GM18873 (cell line): ENCODE data around the gene PPP1R9B.

Source experiments
- ATAC-seq: cut with Tn5 transposase; IDR thresholded peaks from one replicate; pipeline ENCODE4 v1.9.1; 2021; ENCODE audit warnings: mild to moderate bottlenecking, moderate library complexity, moderate number of reproducible peaks; ENCODE audit not compliant: unreplicated experiment, low FRiP score

PPP1R9B gene, protein sequence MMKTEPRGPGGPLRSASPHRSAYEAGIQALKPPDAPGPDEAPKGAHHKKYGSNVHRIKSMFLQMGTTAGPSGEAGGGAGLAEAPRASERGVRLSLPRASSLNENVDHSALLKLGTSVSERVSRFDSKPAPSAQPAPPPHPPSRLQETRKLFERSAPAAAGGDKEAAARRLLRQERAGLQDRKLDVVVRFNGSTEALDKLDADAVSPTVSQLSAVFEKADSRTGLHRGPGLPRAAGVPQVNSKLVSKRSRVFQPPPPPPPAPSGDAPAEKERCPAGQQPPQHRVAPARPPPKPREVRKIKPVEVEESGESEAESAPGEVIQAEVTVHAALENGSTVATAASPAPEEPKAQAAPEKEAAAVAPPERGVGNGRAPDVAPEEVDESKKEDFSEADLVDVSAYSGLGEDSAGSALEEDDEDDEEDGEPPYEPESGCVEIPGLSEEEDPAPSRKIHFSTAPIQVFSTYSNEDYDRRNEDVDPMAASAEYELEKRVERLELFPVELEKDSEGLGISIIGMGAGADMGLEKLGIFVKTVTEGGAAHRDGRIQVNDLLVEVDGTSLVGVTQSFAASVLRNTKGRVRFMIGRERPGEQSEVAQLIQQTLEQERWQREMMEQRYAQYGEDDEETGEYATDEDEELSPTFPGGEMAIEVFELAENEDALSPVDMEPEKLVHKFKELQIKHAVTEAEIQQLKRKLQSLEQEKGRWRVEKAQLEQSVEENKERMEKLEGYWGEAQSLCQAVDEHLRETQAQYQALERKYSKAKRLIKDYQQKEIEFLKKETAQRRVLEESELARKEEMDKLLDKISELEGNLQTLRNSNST

DNA sequence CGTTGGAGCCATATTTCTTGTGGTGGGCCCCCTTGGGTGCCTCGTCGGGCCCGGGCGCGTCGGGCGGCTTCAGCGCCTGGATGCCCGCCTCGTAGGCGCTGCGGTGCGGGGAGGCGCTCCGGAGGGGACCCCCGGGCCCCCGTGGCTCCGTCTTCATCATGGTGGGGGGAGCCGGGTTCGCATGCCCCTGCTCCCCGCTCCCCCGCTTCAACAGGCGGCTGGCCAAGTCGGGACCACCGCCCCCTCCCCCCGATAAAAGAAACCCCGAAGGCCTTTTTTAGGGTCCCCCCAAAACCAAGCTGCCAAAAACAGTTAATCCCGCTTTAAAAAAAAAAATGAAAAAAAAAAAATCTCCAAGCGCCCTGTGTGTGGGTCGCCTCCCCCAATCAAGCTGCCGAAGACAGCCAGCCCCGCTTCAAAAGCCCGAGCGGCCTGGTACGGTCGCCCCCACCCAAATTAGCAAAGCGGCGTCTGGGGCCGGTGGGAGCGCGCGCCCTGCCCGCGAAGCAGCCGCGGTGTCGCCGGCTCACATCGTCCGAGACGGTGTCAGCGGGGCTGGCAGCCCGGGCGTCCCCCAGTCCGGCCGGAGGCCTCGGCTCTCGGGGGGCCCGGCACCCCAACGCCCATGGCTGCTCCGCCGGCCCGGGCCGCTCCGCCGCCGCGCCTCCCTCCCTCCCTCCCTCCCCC, at the start of gene PPP1R9B:
Gene PPP1R9B, minus strand, starts transcription at position 324 of the 687 bp plus-strand sequence. Its CDS starts 164 bp downstream, at position 160.
- ATAC-seq, result no peak

DNA sequence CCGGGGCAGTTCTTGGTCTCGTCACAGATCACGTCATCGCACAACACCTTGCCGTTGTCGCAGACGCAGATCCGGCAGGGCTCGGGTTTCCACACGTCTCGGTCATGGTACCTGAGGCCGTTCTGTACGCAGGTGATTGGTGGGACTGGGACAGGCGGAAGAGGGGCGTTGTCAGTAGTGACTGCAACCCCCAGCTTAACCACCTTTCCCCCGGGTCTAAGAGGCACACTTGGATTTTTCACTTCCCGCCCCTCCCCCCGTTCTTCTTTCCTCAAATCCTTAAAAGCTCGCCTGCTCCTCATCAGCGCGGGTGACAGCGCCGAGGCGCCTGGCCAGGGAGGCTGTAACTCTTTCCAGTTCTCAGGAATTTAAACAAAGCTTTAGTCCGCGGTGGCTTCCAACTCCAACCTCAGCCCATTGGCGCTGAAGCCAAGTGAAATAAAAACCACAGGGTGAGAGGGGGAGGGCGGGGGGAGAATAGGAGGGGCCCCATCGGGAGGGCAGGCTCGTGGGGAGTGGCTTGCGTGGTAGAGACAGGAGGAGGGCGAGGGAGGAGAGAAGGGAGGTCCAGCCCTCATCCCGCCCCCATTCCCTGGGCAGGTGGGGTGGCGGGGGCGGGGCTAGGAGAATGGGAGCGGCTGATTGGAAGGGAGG, 49.5 kb upstream of the PPP1R9B start:
- ATAC-seq, result no peak

DNA sequence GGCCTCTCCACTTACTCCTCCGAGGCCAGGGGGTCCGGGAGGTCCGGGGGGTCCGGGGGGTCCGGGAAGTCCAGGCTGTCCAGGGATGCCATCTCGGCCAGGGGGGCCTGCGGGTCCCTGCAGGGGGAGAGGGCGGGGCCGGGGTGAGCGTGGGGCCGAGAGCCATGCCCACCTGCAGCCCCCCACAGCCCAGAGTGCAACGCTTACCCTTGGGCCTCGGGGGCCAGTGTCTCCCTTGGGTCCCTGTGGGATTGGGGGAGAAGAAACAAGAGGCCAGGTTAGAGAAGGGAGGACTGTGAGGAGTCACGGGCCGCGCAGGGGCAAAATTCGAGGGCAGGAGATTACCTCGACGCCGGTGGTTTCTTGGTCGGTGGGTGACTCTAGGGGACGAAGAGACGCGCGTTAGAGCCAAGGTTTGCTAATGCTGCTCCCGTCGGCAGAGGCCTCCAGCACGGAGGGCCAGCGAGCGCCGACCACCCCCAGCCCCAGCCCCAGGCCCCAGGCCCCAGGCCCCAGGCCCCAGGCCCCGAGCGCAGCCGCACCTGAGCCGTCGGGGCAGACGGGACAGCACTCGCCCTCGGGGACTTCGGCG, 48.8 kb upstream of the PPP1R9B start:
- no peak for ATAC-seq

DNA sequence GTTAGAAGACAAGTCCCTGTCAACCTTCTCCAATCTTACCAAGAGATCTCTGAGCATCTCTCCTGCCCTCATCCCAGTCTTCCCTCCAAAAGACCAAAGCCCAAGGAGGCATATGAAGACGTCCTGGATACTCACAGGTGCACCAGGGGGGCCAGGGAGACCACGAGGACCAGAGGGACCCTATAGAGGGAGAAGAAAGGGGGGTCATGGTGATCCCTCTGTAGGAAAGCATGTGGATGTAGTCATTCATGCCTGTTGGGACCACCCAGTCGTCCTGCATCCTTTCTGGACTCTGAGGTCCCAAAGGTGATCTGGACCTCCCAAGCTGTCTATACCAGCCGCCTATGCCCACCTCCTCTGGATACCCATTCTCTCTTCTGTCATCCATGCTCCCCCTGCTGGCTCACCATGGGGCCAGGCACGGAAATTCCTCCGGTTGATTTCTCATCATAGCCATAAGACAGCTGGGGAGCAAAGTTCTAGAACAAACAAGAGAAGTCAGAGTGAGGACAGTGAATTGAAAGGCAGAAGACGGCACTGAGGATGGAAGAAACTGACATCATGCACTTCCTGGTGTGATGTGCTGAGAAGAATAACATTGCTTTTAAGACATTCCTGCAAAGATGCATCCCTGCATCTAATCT, 47.7 kb upstream of the PPP1R9B start:
- no peak for ATAC-seq

DNA sequence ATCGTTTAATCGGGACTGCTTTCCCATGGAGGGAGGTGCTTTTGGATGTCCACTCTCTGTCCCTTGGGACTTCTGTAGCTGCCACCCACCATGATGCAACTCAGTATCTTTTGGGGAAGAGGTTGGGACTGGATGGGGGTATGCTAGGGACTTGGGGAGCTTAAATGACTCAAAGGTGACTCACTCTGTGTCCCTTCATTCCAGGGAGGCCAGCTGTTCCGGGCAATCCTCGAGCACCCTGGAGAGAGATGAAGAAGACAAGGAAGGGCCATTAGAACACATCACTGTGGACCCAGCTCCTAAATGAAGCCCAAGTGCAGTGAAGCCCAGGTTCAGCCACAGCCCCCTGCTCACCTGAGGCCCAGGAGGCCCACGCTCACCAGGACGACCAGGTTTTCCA, 46.3 kb upstream of the PPP1R9B start:
- ATAC-seq, result no peak

DNA sequence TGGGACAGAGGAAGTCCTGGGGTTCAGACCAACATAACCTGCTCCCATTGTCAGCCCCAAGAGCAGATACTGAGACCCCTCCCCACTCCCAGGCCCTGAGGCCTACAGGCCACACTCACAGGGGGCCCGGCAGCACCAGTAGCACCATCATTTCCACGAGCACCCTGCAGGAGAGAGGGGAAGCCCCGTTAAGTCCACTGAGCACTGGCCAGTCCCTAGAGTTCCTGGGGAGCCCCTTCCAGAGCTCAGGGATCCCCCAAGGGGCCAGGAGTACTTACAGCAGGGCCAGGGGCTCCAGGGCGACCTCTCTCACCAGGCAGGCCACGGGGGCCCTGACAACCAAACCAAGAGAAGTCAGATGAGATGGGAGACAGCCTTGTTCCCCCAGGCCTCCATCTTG, 45.6 kb upstream of the PPP1R9B start:
- no peak for ATAC-seq

DNA sequence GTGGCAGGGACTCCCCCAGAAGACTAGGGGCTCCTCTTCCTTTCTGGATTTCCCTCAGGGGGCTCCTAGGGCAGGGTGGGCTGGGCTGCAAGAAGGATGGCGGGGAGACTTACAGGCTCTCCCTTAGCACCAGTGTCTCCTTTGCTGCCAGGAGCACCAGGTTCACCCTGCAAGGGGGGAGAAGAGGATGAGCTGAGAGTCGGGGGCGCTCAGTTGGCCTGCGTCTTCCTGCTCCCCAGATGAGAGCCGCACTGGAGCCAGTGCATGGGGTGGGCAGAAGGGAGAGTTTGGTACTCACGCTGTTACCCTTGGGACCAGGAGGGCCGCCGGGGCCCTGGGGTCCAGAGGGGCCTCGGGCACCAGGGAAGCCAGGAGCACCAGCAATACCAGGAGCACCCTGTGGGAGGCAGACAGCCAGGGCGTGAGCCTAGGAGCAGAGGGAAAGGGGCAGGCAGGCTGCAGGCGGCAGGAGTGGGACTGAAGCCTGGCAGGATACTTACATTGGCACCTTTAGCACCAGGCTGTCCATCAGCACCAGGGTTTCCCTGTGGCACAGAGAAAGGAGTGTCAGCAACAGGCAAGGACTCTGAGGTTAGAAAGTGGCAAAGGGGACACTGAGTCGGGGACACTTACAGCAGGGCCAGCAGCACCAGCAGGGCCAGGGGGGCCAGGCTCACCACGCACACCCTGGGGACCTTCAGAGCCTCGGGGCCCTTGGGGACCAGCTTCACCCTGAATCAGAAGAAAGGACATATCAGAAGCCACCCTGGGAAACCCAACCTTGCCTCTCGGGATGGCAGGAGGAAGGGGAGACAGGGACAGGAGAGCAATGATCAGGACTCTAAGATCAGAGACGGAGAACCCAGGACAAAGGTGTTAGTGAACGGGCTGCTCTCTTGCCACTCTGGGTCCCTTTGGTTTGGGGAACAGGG, 44.7 kb upstream of the PPP1R9B start:
- ATAC-seq, result no peak

DNA sequence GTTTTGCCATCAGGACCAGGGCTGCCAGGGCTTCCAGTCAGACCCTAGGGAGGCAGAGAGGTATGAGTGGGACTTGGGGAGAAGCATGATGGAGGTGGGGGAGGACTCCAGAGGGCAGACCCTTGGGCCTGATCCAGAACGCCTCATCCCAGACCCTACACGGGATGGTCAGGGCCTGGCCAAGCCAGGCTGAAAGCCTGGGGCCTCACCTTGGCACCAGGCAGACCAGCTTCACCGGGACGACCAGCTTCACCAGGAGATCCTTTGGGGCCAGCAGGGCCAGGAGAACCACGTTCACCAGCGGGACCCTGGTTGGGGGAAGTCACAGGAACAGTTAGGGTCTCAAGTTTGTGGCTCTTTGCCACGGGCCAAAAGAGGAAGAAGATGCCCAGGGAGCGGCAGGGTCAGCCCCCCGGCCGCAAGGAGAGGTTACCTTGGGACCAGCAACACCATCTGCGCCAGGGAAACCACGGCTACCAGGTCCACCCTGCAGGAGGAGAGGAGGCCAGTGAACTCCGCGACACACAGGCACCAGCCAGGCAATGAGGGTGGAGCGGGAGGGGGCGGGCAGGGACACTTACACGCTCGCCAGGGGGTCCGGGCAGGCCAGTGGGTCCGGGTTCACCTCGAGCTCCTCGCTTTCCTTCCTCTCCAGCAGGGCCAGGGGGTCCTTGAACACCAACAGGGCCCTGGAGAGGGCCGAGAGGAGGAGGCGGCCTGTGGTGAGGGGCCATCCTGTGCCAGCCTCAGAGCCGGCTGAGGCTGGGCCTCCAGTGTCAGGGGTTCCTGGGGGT, 43.9 kb upstream of the PPP1R9B start:
- ATAC-seq, result no peak

DNA sequence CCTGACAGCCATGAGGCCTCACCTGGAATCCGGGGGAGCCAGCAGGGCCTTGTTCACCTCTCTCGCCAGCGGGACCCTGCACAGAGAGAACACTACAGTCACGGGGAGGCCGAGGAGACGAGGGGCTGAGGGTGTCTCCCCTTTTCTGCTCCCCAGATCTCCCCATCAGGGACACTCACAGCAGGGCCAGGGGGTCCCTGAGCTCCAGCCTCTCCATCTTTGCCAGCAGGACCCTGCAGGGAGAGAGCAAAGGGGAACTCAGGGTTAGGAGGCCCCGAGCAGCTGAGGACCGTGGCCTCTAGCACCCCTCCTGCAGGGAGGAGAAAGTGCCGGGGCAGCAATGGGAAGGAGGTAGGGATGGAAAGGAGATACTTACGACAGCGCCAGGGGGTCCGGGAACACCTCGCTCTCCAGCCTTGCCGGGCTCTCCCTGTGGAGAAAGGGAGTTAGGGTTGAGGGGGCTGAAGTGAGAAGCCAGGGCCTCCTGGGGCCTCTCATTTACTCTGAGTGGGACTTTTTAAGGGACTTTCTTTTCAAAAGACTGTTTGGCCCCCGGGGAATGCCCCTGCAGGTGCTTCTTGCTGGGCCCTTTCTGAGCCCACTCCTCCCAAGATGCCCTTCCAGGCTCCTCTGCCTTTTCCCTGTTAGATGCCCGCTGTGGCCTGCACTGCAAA, 42.3 kb upstream of the PPP1R9B start:
- no peak for ATAC-seq

DNA sequence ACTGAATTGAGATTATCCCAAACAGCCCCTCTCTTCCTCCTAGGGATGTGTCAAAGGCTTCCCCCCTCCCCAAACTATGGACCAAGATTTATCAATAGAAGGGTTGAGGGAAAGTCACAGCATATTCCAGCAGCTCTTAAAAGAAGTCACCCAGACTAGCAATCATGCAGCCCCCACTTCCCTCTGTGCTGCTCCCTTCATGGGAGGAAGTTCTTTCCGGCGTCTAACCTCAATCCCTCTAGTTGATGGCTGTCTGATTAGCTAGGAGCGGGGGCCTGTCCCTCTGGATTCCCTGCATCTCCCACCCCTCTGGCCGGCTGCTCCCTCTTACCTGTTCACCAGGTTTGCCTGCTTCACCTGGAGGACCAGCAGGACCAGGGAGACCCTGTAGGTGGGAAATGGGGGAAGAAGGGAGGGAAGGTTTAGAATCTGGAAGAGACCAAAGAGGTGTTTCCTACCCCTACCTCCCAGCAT, 41.7 kb upstream of the PPP1R9B start:
- no peak for ATAC-seq

DNA sequence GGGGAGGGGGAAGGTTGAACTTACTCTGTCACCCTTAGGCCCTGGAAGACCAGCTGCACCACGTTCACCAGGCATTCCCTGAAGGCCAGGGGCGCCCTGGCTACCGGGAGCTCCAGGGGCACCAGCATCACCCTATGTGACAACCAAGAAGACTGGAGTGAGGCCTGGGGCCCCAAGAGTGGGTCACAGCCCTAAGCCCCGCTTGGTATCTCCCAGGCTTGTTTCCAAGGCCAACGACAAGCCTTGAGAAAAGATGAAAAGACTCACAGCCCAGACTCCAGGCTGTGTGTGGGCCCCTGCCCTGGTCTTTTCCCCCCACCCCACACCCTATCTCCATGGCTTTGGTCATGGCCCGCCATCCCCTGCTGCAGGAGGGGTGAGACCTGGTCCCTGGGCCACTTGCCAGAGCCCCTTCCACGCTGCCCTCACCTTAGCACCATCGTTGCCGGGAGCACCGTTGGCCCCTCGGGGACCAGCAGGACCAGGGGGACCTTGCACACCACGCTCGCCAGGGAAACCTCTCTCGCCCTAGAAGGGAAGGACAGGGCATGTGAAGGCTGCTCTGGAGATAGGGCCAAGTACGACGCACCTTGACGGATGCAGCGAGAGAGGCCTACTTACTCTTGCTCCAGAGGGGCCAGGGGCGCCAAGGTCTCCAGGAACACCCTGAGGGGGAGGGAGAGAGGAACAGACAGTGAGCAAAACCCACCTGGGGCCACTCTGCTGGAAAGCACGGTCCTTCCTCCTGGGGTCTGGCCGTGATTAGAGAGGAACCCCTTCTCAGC, 41.1 kb upstream of the PPP1R9B start:
- no peak for ATAC-seq

DNA sequence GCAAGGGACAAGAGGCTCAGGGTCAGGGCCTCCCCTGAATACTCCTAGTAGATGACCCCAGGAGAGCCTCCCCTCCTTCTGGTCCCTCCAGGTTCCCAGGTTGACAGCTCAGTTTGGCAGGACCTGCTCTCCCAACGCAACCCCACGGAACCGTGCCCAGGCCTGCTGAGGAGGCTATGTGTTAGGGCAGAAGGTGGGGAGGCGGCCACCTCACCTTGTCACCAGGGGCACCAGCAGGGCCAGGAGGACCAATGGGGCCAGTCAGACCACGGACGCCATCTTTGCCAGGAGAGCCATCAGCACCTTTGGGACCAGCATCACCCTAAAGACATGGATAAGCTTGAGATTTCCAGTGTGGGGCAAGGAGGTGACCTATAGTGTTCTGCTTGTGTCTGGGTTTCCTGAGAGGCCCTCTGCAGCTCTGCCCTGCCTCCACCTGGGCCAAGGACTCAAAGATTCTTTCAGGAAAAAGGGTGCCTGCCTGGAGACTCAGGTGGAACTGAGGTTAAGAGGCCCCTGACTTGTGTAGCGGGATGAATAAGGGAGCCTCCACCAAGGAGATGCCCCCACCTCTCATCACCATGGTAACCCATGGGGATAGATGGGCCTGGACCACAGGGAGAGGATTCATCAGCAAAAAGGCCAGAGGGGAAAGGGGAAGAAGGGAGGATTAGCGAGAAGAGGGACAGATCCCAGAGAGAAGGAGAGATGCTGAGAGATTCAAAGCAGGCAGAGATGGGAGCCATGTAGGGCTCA, 40.3 kb upstream of the PPP1R9B start:
- no peak for ATAC-seq

DNA sequence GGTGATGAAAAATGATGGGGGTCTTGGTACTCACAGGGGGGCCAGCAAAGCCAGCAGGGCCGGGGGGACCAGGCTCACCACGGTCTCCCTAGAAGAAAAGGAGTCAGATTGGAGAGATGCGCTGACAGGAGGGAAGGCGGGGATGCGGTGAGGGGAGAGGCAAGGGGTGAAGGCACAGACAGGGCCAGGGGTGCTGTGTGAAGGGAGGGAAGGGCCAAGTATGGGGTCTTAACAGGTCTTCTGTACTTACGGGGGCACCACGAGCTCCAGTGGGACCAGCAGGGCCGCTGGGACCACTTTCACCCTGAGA, 39.8 kb upstream of the PPP1R9B start:
- ATAC-seq, result no peak

DNA sequence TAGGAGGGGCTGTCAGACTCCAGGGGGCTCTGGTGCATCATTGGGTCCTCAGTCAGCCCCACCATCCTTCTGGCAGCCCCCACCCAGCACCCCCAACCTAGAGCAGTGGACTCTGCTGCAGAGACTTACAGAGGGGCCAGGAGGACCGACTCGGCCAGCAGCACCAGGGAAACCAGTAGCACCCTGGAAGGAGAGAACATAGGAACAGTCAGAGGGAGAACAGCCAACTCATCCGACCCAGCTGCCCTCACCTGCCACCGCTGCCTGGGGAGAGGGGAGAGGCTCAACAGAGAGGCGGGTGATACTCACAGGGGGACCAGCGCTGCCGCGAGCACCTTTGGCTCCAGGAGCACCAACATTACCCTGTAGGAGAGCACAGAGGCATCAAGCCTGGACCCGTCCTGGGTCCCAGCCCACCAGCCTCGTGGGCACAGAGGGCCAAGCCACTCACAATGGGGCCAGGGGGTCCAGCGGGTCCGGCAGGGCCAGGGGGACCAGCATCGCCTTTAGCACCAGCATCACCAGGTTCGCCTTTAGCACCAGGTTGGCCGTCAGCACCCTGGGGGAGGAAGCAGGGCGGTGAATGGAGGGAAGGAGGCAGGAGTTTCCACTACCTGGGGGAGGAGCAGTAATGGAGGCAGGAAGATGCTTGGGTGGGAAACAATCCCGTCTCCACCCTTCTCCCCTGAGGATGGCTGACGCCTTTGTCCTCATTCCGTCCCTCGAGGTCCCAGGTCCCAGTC, 39.2 kb upstream of the PPP1R9B start:
- no peak for ATAC-seq

DNA sequence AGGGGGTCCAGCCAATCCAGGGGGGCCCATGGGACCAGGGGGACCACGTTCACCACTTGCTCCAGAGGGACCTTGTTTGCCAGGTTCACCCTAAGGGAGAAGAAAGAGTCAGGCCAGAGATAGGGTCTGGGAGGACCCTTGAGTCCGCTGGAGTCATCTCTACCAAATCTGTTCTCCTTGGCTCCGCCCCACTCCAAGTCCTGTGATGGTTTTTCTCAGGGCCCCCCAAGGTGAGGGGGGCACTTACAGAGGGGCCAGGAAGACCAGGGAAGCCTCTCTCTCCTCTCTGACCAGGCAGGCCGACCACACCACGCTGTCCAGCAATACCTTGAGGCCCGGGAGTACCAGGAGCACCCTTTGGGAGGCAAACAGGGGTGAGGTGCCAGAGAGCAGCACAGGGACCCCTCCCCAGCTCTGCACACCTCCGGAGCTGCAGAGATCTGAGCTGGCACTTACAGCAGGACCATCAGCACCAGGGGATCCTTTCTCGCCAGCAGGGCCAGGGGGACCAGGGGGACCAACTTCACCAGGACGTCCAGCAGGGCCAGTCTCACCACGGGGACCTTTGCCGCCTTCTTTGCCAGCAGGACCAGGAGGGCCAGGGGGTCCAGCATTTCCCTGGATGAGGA, 38.6 kb upstream of the PPP1R9B start:
- no peak for ATAC-seq
